GM04503 (cell line): ENCODE data around the gene ADARB2.

Source experiments
- DNase-seq: peaks from one replicate; pipeline ENCODE4 v3.0.0-alpha.2; 2012; ENCODE audit warnings: low read depth

Gene ADARB2

DNA sequence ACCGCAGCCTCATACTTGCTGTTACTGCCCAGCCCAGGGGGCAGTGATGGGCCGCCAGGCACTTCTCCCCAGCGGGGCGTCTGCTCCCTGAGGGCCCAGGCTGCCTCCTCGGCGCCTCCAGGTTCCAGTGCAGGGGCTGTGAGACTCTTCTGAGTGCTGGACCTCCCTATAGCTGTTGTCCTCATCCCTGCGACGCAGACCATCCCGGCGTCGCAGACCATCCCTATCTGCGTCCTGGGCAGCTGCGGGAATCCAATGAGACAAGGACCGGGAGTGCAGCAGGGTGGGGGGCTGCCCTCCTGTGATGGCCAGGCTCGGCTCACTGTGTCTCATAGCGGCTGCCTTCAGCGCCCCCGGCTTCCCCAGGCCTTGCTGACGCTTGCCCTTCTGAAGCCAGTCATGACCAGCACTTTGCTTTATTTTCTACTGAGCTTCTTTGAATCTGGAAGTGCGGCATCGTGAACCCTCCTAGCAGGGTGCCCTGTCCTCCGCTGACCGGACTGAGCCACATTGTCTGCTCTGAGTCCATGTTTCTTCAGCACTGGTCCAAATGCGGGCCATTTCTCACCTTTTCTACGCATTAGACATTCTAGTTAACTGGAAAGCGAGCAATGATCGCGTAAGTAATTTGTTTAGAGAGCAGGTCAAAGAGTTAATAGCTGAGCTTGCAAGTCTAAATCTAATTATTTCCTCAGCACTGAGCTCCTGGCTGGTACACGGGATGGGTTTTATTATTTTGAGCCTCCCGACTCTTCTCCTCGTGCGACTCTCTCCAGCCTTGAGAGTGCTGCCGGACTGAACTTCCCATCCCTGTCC, 341.6 kb downstream of the ADARB2 start:
- no peak for DNase-seq

GRCh38 chr10:1395025-1395480, 342.3 kb downstream of the ADARB2 start:
- no peak for DNase-seq

DNA sequence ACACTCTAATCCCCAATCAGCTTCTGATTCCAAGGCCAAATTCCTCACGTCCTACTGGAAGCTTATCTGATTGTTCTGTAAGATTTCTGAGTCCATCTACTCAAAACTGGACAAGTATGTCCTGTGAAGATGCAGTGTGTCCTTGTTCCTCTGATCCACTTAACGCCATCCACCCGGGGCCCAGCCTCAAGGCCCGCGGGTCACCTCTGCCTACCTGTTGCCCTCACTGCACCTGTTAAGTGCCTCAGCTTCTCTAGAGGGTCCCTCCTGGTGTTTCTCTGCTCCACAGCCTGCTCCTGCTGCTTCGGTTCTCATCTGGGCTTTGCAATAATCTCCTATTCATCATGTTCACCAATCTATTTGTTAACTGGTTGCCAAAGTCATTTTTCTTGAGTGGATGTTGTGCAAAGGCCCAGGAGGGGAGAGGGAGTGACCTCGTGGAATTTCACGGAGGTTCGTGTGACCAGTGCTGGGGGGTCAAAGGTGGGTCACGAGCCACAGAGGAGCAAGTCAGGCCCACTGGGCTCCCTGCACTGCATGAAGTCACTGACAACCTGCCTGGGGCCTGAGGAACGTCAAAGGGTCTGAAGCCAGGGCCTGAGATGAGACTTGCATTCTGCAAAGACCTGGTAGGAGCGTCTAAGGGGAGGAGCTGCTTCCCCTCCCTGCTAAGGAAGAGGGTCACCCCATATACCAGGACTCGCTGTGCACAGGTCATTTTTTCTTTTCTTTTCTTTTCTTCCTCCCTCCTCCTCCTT, 343.0 kb downstream of the ADARB2 start:
- no peak for DNase-seq

DNA sequence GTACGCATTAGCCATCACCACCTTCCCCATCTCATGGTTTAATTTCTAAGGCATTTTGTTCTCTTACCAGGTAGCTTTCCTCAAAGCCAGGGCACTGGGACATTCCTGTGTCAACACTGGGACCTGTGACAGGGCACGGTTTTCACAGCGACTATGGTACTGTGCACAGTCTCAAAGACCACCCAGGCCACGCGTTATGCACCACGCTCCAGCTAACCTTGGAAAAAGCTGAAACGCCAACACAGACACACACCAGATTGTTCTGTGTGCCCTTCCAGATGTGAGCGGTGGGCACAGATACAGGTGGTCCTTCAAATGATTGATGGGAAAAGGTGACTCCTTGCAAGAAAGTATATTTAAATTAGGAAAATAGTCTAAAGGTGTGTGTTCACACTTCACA, 343.8 kb downstream of the ADARB2 start:
- no peak for DNase-seq

GRCh38 chr10:1392127-1392526, 345.2 kb downstream of the ADARB2 start:
- DNase-seq = no peak

- no peak for DNase-seq
These were observed 347.1 kb downstream of the ADARB2 start for GRCh38 chr10:1390200-1390599.

GRCh38 chr10:1384026-1384425, 353.3 kb downstream of the ADARB2 start:
- DNase-seq = no peak

DNA sequence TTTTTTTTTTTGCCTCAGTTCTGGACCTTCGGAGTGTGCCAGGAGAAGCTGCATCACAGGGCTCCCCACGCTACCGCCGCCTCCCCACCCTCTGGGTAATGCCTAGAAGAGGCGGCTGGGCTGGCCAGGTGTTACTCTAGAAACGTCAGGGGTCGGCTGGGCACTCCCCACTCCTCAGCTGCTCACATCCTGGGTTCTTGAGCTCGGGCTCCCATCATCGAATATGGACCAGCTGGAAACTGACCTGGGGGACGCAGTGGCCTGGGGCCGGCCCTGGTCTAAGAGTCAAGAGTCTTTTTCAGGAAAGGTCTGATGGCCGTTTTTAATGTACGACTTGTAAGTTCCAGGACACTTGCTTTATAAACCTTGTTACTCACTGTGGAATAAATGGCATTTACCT, 354.6 kb downstream of the ADARB2 start:
- DNase-seq = no peak

- DNase-seq = no peak
These were observed 356.0 kb downstream of the ADARB2 start for GRCh38 chr10:1381339-1381738.

DNA sequence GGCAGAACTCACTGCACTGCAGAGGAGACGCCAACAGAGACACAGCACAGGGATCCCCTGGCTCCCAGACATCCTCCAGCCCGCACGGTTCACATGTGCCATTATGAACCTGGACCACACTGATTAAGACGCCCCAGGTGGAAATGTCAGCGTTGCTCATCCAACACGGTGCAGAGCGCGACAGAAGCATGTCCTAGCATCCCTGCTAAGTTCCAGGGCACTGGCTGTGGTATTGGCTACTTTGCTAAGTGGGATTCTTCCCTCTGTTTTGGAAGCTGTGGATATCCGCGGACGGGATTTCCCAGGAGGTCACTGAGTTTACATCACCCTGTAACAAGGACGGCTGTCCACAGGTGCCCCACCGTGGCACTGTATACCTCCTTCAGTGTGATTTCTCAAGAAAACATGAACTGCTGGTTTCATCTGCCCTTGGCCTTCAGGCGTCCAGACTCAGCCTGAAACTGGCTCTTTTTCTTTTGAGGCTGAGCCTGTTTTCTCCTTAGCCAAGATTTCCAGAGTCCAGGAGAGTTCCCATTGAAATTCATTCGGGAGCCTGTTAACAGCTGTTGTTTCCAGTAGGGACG, 357.1 kb downstream of the ADARB2 start:
- no peak for DNase-seq

DNA sequence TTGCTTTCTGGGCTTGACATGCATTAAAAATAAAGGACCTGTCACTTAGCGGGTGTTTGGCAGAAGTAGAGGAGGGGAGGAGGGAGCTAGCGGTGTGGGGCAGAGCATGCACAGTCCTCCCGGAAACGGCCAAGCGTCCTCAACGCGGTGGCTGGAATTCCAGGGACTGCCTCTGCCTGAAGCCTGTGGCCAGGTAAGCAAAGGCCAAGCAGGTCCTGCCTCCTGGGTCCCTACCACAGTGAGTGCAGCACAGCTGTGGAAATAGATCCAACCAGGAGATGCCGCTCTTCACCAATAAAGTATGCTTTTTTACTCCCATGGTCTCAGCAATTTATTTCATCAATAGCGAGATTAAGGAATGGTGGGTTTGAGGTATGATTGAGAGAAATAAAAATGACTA, 357.7 kb downstream of the ADARB2 start:
- DNase-seq = no peak

- no peak for DNase-seq
These were observed 358.9 kb downstream of the ADARB2 start for GRCh38 chr10:1378473-1378872.

DNA sequence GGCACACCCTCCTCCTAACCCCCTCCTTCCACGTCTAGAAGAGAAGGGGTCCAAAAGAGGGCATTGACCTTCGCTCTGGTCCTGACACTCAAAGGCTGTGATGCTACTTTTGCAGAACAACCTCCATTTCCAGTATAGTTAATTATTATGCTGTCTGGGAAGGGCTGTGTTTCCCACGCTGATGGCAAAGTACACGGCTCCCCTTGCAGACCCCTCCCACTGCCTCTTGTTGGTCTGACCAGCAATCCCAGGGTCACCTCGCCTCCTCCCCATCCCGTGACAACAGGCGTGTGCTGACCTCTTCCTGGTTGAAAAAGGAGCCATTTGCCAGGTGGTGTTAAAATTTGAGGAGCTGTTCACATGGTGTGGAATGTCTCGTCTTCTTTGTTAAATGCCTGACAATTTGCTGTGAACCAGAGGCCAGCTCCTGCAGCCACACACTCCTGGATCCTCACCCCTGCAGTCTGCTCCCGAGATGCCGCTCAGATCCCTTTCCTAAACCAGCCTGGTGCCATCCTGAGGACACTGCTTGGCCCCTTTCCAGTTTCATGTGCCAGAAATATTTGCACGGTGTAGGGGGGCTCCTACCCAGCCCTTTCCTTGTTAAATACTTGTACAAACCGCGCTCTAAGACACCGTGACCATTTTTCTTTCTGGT, 359.5 kb downstream of the ADARB2 start:
- no peak for DNase-seq

DNA sequence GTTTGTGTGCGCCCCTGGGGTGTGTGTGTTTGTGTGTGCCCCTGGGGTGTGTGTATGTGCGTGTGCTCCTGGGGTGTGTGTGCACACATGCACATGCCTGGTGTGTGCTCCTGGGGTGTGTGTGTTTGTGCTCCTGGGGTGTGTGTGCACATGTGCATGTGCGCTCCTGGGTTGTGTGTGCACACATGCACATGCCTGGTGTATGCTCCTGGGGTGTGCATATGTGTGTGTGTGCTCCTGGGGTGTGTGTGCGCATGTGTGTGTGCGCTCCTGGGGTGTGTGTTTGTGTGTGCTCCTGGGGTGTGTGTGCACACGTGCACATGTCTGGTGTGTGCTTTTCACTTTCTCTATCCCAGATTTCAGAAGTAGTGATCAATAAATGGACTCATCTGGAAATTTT, 360.1 kb downstream of the ADARB2 start:
- DNase-seq = no peak

- DNase-seq = no peak
These were observed 360.9 kb downstream of the ADARB2 start for GRCh38 chr10:1376384-1376945.

DNA sequence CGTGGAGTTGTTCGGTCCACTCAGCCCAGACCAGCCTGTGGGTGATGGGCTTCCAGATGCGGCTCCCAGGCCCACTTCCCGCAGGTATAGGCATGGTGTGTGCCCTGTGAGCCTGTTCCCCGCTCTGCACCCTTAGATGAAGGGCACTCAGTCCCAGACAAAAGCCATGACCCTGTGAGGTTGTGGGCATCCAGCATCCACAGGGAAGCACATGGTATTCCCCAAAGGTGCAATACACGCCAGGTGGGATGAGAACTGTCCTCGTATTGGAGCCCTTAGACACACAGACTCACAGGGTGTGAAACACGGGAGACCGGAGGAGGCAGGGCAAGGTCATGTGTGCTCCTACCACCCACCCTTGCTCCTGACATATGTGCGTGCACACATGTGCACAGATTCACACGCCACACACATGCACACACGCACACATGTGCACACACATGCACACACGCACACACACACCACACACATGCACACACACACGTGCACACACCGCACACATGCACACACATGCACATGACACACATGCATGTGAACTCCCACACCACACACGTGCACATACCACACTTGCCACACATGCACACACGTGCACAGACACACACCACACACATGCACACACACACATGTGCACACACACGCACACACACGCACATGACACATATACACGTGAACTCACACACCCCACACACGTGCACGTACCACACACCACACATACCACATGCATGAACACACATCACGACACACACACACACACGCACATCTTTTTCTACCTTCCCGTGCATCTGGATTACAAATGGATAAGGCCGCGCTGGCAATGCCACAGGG, 361.8 kb downstream of the ADARB2 start:
- DNase-seq = no peak

- no peak for DNase-seq
These were observed 362.6 kb downstream of the ADARB2 start for GRCh38 chr10:1374511-1375345.

DNA sequence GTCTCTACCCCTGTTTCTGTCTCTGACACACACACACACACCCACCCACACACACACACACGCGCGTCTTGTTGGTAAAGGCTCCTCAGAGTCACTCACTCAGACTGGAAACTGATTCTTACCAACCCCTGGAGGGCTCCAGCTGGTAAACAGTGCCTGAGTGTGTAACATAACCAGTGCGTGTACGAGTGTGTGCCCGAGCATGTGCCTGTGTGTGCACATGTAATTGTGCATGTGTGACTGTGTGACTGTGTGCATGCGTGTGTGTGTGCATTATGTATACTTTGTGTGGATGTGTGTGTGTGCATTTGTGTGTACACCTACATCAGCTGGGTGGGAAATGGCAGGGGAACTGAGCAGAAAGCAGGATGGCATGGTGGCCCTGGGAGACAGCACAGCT, 364.0 kb downstream of the ADARB2 start:
- no peak for DNase-seq

DNA sequence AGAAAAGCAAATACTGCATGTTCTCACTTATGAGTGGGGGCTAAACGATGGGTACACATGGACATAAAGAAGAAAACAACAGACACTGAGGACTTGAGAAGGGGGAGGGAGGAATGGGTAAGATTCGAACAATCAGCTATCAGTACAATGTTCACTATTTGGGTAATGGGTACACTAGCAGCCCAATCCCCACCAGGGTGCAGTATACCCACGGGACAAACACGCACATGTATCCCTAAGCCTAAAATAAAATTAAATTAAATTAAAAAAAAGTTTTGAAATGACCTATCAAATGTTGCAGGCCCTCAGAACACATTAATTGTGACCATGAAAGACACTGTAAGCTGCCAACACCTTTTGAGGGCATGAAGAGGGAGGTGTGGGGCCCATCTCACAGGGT, 365.1 kb downstream of the ADARB2 start:
- no peak for DNase-seq

GRCh38 chr10:1370298-1370697, 367.0 kb downstream of the ADARB2 start:
- DNase-seq = no peak
